Smooth muscle cell of the brain vasculature (primary cell): Measurements from ENCODE around the gene ACSM4.
"Not testable (repeated sequence)": the region's sequence is repeated elsewhere in the genome, so short reads cannot be mapped to it uniquely, and the experiment has no call there.

ENCODE experiments used
- DNase-seq: peaks from one replicate; pipeline ENCODE4 v3.0.0-alpha.2; 2012; ENCODE audit warnings: low read depth, low spot score

Gene ACSM4, protein sequence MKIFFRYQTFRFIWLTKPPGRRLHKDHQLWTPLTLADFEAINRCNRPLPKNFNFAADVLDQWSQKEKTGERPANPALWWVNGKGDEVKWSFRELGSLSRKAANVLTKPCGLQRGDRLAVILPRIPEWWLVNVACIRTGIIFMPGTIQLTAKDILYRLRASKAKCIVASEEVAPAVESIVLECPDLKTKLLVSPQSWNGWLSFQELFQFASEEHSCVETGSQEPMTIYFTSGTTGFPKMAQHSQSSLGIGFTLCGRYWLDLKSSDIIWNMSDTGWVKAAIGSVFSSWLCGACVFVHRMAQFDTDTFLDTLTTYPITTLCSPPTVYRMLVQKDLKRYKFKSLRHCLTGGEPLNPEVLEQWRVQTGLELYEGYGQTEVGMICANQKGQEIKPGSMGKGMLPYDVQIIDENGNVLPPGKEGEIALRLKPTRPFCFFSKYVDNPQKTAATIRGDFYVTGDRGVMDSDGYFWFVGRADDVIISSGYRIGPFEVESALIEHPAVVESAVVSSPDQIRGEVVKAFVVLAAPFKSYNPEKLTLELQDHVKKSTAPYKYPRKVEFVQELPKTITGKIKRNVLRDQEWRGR

DNA sequence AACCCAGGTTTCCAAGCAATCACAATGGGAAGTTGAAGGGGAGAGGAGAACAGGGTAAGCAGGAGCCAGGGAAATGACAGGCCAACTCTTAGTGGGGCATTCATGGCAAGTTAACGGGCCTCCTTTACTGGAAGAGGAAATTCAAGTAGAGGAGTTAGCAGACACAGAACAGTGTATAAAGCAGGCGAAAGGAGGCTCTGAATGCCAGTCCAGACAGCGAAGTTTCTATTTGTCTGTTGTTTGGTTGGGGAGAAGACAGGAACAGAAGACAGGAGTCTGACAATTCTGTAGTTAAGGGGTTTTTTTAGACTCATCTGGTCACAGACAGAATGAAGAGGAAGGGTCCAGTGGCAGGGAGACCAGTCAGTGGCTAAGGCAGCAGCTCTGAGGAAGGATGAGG, at the start of gene ACSM4:
TSS of gene ACSM4 (plus strand) at position 301 of the 400 bp plus-strand sequence. CDS start 260 bp downstream, outside the sequence.
- DNase-seq = no peak

DNA sequence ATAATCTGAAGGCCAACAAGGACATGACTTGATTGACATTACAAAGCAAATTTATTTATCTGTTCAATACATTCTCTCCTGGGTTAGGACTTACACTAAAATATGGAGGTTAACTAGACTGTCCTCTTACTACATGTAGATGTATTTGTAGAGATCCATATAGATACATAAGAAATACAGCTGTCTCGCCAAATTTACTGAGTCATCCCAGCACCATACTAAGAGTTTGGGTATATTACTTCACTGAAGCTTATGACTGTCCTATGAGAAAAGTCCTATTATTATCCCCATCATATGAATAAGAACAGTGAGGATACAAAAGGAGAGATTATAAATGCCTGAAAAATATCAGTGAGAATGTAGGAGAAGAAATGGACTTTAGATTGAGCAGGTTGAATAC, 44.8 kb upstream of the ACSM4 start:
- DNase-seq = no peak

DNA sequence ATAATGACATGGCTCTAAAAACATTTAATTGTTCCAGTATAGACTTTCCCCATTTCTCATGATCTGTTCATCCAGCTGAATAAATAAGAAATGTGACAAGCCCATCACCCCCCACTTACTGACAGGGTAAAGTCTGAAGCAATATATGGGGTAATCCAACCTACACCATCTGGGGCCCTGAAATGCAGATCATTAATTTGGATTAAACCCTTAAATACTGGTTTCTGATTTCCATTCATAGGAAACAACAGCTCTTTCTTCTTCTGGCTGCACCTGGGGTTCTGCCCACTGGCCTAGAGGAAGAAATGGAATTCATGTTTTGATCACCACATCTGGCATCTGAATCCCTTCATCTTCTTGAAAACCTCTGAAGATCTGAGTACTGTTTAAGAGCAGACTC, 39.3 kb upstream of the ACSM4 start:
- no peak for DNase-seq

DNA sequence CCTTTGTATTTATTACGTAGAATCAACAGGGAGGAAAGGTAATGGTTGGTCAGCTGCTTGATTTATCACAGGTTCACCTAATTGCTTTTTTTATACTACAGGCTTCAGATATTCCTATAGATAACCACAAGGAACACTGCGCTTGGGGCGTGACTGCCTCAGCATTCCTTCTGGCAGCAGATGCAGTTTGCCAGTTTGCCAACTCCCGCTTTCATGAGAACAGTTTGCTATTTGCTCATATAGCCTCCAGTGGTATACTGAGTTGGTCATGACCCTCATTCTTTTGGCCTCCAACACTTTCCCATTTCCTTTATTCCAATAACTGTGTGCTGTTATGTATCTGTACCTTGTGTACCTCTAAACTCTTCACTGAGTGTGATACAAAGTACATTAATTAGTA, 38.6 kb upstream of the ACSM4 start:
- no peak for DNase-seq

DNA sequence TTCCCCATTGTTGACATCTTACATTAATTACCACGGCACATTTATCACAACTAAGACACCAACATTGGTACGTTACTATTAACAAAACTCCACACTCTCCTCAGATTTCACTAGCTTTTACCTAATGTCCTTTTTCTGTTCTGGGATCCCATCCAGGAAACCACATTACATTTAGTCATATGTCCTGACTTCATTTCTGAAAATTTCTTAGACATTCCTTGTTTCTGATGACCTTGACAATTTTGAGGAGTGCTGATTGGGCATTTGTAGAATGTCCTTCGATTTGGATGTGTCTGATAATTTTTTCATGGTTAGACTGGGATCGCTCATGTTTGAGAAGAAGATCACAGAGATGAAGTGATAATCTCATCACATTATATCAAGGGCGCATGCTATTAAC, 34.6 kb upstream of the ACSM4 start:
- DNase-seq = no peak

DNA sequence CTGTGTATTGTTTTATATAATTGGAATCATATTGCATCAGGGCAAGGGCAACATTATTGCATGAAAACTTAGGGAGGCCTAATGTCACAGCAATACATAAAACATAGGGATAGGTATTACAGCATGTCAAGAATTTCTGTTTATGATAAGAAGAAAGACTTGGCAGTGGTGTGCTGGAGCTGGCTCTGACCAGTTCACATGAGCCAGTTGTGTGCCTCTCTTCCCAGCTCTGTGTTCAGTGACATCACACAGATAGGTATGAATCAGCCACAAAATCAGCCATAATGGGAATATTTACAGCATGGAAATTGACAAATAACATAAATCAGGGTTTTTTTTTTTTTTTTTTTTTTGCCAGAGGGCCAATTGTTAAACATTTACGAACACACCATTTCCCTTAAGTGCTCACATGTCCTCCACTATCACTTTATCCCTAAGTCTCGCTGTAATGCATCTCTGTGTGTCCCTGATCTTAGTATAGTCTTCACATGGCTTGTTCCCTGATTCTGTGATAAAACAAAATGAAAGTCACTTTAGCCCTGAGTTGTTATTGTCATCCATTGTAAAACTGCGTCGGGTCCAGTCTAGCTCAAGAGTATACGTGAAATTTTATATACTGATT, 31.9 kb upstream of the ACSM4 start:
- DNase-seq = no peak

DNA sequence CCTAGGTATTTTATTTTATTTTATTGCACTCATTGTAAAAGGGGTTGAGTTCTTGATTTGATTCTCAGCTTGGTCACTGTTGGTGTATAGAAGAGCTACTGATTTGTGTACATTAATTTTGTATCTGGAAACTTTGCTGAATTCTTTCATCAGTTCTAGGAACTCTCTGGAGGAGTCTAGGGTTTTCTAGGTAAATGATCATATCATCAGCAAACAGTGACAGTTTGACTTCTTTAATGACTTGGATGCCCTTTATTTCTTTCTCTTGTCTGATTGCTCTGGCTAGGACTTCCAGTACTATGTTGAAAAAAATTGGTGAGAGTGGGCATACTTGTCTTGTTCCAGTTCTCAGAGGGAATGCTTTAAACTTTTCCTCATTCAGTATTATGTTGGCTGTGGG, 28.4 kb upstream of the ACSM4 start:
- not testable (repeated sequence) for DNase-seq

DNA sequence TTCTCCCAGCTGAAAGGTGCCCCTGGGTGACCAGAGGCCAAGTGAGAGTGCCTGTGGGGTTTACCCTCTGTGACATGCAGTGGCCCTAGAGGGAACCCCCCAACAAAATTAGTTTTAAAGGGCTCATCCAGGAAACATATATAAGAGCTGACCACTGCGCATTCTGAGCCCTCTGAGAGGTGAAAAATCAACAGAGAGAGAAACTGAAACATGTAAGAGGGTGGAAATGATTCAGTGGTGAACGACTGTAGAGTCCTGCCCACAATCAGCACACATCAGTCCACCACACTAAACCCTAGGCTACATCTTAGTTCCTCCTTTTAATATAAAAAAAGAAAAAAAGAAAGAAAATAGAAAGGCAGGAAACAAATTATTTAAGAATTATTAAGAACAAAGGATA, 21.0 kb upstream of the ACSM4 start:
- no peak for DNase-seq

DNA sequence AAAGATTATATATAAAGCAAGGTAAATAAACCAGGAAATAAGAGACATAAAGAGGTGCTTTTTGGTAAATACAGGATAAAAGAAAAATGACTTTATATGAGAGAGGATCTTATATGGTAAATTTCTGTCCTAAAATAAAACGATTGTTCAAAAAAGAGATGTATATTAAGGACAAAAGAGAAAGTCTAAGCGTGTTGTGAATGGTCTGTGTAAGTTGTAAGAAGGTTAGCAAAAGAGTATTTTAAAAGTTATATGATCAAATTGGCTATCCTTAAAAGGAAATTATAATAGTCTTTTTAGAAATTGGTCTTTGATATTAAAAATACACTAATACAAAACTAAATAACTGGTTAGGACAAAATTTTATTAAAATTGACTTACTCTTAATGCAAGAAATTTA, 14.1 kb upstream of the ACSM4 start:
- DNase-seq = no peak

DNA sequence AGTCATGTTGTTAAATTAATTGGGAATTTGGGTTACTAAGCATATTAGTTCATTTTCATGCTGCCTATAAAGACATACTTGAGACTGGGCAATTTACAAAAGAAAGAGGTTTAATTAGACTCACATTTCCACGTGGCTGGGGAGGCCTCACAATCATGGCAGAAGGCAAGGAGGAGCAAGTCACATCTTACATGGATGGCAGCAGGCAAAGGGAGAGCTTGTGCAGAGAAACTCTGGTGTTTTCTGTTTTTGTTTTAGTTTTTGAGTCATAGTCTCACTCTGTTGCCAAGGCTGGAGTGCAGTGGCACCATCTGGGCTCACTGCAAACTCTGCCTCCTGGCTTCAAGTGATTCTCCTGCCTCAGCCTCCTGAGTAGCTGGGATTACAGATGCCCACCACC, 13.3 kb upstream of the ACSM4 start:
- not testable (repeated sequence) for DNase-seq

DNA sequence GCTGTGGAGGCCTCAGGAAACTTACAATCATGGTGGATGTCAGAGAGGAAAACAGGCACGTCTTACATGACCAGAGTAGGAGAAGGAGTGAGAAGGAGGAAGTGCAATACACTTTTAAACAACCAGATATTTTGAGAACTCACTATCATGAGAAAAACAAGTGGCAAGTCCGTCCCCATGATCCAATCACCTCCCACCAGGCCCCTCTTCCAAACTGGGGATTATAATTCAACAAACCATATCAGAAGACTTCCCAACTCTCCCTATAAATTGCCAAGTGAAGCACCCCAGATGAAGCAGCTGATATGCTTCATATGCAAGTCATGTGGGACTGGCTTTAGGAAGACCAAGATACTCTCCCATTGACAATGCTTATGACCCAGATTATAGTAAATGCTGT, 11.6 kb upstream of the ACSM4 start:
- DNase-seq = no peak

DNA sequence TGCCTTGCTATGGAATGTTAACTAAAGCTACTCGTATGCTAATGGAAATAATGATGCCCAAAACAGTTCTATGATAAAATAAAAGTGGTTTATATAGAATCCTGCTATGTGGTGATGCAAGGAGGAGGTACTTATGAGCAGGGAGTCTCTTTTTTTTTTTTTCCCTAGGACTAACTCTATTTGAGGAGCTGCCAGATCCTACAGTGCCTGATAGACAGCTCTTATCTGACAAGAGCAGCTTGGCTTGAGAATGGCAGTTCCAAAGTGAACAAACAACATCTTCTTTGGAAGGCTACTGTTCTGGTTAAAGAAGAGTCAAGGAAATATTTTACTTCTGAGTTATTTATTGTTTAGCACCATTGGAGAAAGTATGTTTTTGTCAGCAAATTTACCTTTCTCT, 10.2 kb upstream of the ACSM4 start:
- DNase-seq = no peak

DNA sequence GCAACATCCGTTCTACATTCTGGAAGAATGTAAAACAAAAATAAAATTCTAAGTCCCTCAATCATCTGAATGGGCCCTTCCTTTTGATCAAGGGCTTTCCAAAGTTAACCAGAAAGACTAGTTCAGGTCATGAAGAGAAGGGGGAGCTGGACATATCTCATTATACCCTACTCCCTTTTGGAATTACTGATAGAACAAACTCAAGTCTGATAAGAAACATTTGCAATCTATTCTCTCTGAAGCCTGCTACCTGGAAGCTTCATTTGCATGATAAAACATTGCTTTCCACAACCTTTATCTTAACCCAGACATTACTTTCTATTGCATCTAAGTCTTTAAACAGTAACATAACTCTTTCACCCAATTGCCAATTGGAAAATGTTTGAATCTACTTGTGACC, 8.3 kb upstream of the ACSM4 start:
- DNase-seq = no peak

DNA sequence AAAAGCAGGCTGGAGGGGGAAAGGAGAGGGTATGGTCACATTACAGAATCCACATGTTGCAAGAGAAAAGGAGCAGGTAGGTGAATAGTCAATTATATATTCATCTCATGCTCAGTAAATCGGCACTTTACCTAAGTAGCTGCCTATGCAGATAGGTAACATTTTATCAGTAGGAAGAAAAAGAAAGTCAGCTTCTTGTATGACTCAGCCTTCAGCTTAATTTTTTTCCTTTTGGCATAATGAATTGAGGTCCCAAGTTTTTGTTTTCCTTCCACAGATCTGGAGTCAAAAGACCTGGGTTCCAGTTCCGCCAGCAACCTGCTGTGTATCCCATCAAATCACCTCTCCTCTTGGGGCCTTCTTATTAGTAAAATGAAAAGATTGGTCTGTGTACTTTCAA, 6.0 kb upstream of the ACSM4 start:
- no peak for DNase-seq

DNA sequence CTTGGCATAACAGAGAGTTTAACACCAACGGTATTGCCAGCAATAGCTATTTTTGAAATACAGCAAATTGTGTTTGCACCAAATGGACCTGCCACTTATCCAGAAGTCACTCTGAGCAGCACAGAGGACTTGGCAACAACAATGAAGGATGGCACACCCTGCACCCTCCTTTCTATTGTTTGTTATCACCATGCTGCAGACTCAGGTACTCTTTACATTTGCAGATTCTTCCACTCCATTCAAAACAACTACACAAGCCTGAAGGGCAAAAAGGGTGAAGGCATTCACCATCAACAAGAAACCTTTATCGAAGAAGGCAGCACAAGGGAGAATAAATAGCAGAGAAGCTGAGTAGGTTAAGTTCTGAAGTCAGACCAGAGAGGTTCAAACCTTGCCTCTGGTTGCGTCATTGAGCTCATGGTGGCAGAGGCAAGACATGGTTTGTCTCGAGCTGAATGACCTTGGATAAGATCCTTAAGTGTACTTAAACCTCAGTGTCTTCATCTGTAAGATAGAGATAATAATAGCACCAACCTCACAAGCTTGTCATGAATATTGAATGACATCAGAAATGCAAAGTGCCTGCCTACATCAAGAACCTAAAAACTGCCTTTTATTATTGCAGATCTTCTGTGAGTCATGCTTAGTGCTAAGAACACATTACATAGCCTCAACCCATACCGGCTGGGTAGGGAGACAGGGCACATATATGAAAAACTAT, 1.4 kb upstream of the ACSM4 start:
- no peak for DNase-seq

DNA sequence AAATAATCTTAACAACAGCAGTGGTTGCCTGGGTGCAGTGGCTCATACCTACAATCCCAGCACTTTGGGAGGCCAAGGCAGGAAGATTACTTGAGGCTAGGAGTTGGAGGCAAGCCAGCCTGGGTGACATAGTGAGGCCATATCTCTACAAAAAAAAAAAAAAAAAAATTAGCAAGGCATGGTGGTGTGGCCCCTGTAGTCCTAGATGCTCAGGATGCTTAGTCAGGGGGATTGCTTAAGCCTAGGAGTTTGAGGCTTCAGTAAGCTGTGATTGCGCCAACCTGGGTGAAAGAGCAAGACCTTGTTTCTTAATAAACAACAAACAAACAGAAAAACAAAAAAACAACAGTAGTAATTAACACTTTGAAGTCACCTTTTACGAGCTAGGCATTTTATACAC, 642 bp upstream of the ACSM4 start:
- DNase-seq = no peak

DNA sequence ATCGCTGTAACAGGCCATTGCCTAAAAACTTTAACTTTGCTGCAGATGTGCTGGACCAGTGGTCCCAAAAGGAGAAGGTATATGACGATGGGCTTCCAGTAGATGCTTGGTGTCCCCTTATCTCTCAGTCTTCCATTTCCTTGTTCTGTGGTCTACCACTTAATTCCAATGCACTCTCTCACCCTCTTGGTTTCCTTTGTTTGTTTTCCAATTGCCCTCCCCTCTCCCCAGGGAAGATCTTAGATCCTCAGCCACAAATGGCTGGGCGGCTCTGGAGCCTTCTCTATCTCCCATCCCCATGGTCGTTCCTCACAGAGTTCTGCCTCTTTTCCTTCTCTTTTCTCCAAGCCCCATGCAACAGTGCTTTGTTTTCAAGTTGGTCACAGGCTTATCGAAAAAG, 584 bp downstream of the ACSM4 start:
- DNase-seq = no peak

DNA sequence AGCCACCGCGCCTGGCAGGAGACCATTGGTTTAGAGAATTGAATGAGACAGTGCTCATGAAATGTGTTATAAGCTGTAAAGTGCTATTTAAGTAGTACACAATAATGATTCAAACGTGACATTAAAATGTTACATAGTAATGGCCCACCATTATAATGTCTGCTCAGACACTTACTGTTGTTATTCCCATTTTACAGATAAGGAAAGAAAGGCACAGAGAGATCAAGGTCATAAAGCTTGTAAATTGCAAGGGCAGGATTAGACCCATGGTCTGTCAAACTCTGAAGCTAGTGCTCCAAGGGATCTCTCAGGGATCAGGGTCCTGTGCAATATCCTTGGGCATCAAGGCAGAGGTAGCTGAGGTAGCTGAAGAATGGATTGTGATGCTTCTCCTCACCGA, 6.2 kb downstream of the ACSM4 start:
- no peak for DNase-seq

DNA sequence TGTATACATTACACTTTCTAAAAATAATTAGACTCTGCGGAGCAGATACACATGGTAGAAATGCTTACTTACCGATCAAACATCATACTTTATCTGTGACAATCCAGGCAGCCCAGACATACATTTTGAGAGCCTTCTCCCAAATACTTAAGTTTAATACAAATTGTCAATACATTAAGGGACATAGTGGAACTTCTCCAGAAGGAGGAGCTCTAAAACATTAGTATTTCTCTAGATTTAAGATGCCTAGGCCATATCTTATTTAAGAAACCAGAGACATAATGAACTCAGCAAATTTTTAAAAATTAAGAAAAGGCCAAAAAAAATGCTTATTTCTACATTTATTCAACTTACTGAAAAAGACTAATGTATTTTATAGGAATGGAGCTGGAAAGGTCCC, 16.1 kb downstream of the ACSM4 start:
- DNase-seq = no peak

DNA sequence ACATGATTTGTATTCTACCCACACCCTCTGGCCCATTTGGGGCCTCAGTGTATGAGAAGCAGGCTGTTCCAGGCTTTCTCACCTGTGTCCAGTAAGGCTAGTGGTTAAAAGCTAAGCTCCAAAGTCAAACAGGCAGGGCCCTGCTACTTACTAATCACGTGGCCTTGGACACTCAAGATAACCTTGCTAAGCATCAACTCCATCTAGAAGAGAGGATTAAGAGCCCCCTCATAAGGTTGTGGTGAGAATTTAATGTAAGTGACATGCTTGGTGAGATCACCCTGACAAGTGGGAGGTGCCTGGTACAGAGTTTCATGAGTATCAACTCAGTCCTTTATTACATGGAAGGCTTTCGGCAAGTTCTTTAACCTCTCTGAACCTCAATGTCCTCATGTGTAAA, 17.8 kb downstream of the ACSM4 start:
- DNase-seq = no peak

DNA sequence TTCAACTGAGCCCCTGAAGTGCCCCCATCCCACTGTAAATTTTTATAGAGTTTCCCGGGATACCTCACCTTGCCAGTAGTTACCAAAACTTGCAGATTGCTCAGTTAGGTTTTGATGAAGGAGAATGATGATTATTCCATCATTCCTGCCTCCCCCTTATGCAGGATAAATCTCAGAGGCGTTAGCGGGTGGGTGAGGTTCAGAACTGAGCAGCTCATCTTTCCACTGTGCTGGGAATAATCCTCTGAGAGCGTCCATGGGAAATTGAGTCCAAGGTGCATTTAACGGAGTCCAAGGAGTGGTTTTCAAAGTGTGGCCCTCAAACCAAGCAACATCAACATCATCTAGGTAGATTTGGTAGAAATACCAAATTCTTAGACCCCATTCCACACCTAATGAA, 18.7 kb downstream of the ACSM4 start:
- no peak for DNase-seq

DNA sequence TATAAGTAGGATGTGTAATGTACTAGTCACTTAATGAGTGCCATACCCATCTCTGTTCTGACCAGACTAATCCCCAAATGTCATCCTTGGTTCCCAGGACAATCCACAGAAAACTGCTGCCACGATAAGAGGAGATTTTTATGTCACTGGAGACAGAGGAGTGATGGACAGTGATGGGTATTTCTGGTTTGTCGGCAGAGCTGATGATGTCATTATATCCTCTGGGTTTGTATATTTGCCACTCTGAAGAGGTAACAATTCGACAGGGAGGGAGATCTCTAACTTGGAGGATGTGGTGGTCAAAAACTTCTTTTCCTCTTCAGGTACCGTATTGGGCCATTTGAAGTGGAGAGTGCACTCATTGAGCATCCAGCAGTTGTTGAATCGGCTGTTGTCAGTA, 20.3 kb downstream of the ACSM4 start:
- no peak for DNase-seq

DNA sequence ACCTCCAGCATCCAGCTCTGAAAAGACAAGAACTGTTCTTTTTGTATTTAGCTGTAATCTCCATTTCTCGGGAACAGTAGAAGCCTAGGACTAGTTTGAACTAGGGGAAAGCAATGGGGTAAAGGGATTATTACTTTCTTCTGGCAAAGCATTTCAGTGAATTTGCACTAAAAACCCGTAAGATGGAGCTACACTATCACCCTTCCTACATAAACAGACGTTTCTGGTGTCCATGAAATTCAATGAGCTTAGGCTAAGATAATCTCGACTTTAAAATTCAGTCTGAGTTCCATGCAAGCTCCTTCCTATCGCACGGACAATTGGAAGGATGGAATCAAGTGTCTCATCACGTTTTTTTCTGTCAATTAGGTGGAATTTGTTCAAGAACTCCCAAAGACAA, 24.0 kb downstream of the ACSM4 start:
- no peak for DNase-seq
